Astrocyte (in vitro differentiated cells and primary cell): Measurements from ENCODE around the gene CENPF. TPM values are rescaled to one million over a fixed set of nuclear protein-coding genes. Genes with fewer than 3 reads are reported as not detected.
"Not testable (repeated sequence)": the region's sequence is repeated elsewhere in the genome, so short reads cannot be mapped to it uniquely, and the experiment has no call there.

Experiments
- DNase-seq: peaks from one replicate; pipeline ENCODE4 v3.0.0-alpha.2; 2010; ENCODE audit warnings: low read depth
- FAIRE-seq: peaks from 2 replicates; lab custom pipeline; 2011; peaks lifted over from hg19 to GRCh38; lab: Jason Lieb, UNC
- H2AFZ ChIP-seq: 2 replicates; pipeline ENCODE4 v1.6.0; 2012; ENCODE audit warnings: low read depth, low read length, inconsistent platforms
- H3K27ac ChIP-seq: 2 replicates; pipeline ENCODE4 v1.5.1; 2011; ENCODE audit warnings: low read depth, low read length, inconsistent platforms
- H3K27me3 ChIP-seq: 2 replicates; pipeline ENCODE4 v1.6.0; 2011; ENCODE audit warnings: low read length, inconsistent platforms; ENCODE audit not compliant: insufficient read depth
- H3K36me3 ChIP-seq: 2 replicates; pipeline ENCODE4 v1.5.1; 2011; ENCODE audit warnings: low read length, inconsistent platforms; ENCODE audit not compliant: insufficient read depth
- H3K4me1 ChIP-seq: 2 replicates; pipeline ENCODE4 v1.5.1; 2011; ENCODE audit warnings: low read length, inconsistent platforms; ENCODE audit not compliant: insufficient read depth
- H3K4me2 ChIP-seq: 2 replicates; pipeline ENCODE4 v1.6.0; 2012; ENCODE audit warnings: low read length, inconsistent platforms
- H3K4me3 ChIP-seq: 2 replicates; pipeline ENCODE4 v1.5.1; 2011; ENCODE audit warnings: low read depth, mild to moderate bottlenecking, low read length, inconsistent platforms; ENCODE audit not compliant: insufficient read depth
- H3K79me2 ChIP-seq: 2 replicates; pipeline ENCODE4 v1.6.0; 2012; ENCODE audit warnings: mild to moderate bottlenecking, low read length, inconsistent platforms; ENCODE audit not compliant: insufficient read depth
- H3K9ac ChIP-seq: 2 replicates; pipeline ENCODE4 v1.6.0; 2012; ENCODE audit warnings: mild to moderate bottlenecking, low read length, inconsistent platforms
- H3K9me3 ChIP-seq: 2 replicates; pipeline ENCODE4 v1.5.1; 2012; ENCODE audit warnings: low read depth, mild to moderate bottlenecking, low read length, inconsistent platforms; ENCODE audit not compliant: insufficient read depth
- H4K20me1 ChIP-seq: 2 replicates; pipeline ENCODE4 v1.6.0; 2012; ENCODE audit warnings: low read length, inconsistent platforms; ENCODE audit not compliant: insufficient read depth
- H3K27ac Mint-ChIP-seq: one replicate; pipeline ENCODE4 v1.8.0; 2021; ENCODE audit warnings: mild to moderate bottlenecking, mixed read lengths; ENCODE audit not compliant: unreplicated experiment
- H3K27me3 Mint-ChIP-seq: one replicate; pipeline ENCODE4 v1.8.0; 2021; ENCODE audit warnings: low read depth, mixed read lengths; ENCODE audit not compliant: unreplicated experiment
- H3K36me3 Mint-ChIP-seq: one replicate; pipeline ENCODE4 v1.8.0; 2021; ENCODE audit warnings: low read depth, mixed read lengths; ENCODE audit not compliant: unreplicated experiment
- H3K4me1 Mint-ChIP-seq: one replicate; pipeline ENCODE4 v1.8.0; 2021; ENCODE audit warnings: low read depth, mixed read lengths; ENCODE audit not compliant: unreplicated experiment
- H3K4me3 Mint-ChIP-seq: one replicate; pipeline ENCODE4 v1.8.0; 2021; ENCODE audit warnings: mild to moderate bottlenecking, moderate library complexity, mixed read lengths; ENCODE audit not compliant: unreplicated experiment
- H3K9me3 Mint-ChIP-seq: one replicate; pipeline ENCODE4 v1.8.0; 2021; ENCODE audit warnings: mild to moderate bottlenecking, mixed read lengths; ENCODE audit not compliant: unreplicated experiment
- CTCF ChIP-seq: IDR thresholded peaks from 2 replicates; pipeline ENCODE4 v1.5.1; 2011; ENCODE audit warnings: low read depth, mild to moderate bottlenecking, inconsistent platforms, low read length, moderate library complexity; ENCODE audit not compliant: insufficient read depth
- EZH2 ChIP-seq: IDR thresholded peaks from 2 replicates; pipeline ENCODE4 v1.6.1; 2012; ENCODE audit warnings: mild to moderate bottlenecking, low read length, inconsistent platforms; ENCODE audit not compliant: insufficient read depth
- total RNA-seq: library from RNA; stranded (reverse); gene quantifications from 2 replicates; pipeline ENCODE4 v1.2.1, GENCODE V29; 2021

CENPF gene
- total RNA-seq, 1 donor from 2014 or later: 22.9 TPM

DNA sequence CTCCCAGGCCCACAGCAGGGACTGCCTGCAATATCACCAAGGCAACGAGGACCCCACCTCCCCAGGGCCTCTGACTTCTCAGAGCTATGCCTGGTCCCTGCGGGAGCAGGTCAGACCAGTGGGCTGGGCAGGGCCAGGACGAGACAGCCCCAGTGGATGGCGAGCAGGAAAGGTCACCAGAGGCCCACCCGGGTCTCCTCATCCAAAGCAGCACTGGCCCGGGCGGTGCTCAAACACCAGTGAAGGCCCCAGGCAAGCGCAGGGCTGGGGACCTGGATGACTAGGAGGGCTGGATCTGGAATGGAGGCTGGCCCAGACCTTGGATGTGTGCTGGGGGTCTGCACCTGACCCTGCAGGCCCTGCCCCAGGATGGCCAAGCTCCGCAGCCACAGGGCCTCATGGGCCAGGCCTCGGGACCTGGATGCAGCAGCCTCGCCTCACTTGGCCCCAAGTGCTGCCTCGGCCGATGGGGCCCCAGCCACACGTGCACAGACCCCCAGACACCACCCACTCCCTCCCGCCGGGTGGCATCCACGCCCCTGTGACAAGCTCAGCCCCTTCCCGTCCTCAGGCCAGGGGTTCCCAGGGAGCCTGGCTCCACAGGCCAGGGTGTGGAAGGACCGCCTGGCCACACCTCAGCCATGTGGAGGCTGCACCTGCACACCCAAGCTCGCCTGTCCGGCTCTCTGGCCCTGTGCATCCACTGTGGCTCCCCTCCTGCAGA, 4.7 kb downstream of the CENPF start:
- not testable (repeated sequence) for H3K27me3 Mint-ChIP-seq, H4K20me1 ChIP-seq, H3K27ac Mint-ChIP-seq, H2AFZ ChIP-seq, H3K4me1 ChIP-seq, H3K4me3 ChIP-seq, H3K4me2 ChIP-seq, H3K4me1 Mint-ChIP-seq, H3K27me3 ChIP-seq, H3K27ac ChIP-seq, H3K4me3 Mint-ChIP-seq, H3K36me3 ChIP-seq, DNase-seq, H3K9me3 Mint-ChIP-seq, H3K9ac ChIP-seq, FAIRE-seq, H3K9me3 ChIP-seq, H3K36me3 Mint-ChIP-seq
- peaks cover 93% of the 10 kb centered on the region for H3K79me2 ChIP-seq

- H3K79me2 ChIP-seq: peaks cover 97% of the 10 kb centered on the region
- not testable (repeated sequence) for H3K36me3 ChIP-seq, H3K36me3 Mint-ChIP-seq, FAIRE-seq, H4K20me1 ChIP-seq, H3K27ac Mint-ChIP-seq, H3K27me3 ChIP-seq, H3K4me1 ChIP-seq, H3K27ac ChIP-seq, H3K4me1 Mint-ChIP-seq, H3K9ac ChIP-seq, DNase-seq, H3K4me3 ChIP-seq, H3K4me3 Mint-ChIP-seq, H2AFZ ChIP-seq, H3K9me3 Mint-ChIP-seq, H3K9me3 ChIP-seq, H3K4me2 ChIP-seq, H3K27me3 Mint-ChIP-seq
These were observed 5.3 kb downstream of the CENPF start for GRCh38 chr1:214608216-214608783.

GRCh38 chr1:214608817-214609216, 5.8 kb downstream of the CENPF start:
- H3K9me3 ChIP-seq, H3K4me1 Mint-ChIP-seq, H3K4me2 ChIP-seq, FAIRE-seq, H3K27ac ChIP-seq, H2AFZ ChIP-seq, H3K36me3 ChIP-seq, H3K27me3 ChIP-seq, H4K20me1 ChIP-seq, H3K9me3 Mint-ChIP-seq, DNase-seq, H3K36me3 Mint-ChIP-seq, H3K4me3 Mint-ChIP-seq, H3K9ac ChIP-seq, H3K4me3 ChIP-seq, H3K4me1 ChIP-seq, H3K27ac Mint-ChIP-seq, H3K27me3 Mint-ChIP-seq: not testable (repeated sequence)
- H3K79me2 ChIP-seq: peaks cover 97% of the 10 kb centered on the region

DNA sequence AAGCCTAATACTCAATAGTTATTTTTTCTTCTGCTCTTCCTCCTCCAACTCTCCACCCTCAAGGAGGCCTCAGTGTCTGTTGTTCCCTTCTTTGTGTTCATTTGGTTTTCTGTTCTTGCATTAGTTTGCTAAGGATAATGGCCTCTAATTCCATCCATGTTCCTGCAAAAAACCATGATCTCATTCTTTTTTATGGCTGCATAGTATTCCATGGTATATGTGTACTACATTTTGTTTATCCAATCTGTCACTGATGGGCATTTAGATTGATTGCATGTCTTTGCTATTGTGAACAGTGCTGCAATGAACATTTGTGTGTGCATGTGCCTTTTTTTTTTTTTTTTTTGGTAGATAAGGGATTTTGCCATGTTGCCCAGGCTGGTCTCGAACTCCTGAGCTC, 6.7 kb downstream of the CENPF start:
- Mint-ChIP-seq H3K36me3 (peaks cover 4% of the 10 kb centered on the region), H3K27me3 (no peaks in the 10 kb centered on the region), H3K4me3 (no peak overlapping the region), H3K27ac (no peak overlapping the region), H3K9me3 (peaks cover 3% of the 10 kb centered on the region), H3K4me1 (no peaks in the 10 kb centered on the region)
- Histone ChIP-seq H3K27me3 (no peaks in the 10 kb centered on the region), H3K9me3 (no peaks in the 10 kb centered on the region), H3K4me2 (no peak overlapping the region), H3K4me3 (no peak overlapping the region), H3K79me2 (peaks cover 96% of the 10 kb centered on the region), H2AFZ (no peak overlapping the region), H3K4me1 (no peaks in the 10 kb centered on the region), H3K9ac (no peak overlapping the region), H4K20me1 (no peaks in the 10 kb centered on the region), H3K36me3 (no peaks in the 10 kb centered on the region), H3K27ac (no peak overlapping the region)
- TF ChIP-seq CTCF: no peak
- TF ChIP-seq EZH2: no peak
- FAIRE-seq (no peak), DNase-seq (no peak)

GRCh38 chr1:214610136-214610535, 7.1 kb downstream of the CENPF start:
- H4K20me1 ChIP-seq, H3K27me3 ChIP-seq, H2AFZ ChIP-seq, H3K36me3 Mint-ChIP-seq, H3K4me2 ChIP-seq, H3K27ac ChIP-seq, H3K4me1 ChIP-seq, H3K9me3 ChIP-seq, H3K36me3 ChIP-seq, H3K4me3 ChIP-seq, H3K4me3 Mint-ChIP-seq, H3K27ac Mint-ChIP-seq, H3K9ac ChIP-seq, DNase-seq, H3K27me3 Mint-ChIP-seq, H3K9me3 Mint-ChIP-seq, FAIRE-seq, H3K4me1 Mint-ChIP-seq: not testable (repeated sequence)
- peaks cover 95% of the 10 kb centered on the region for H3K79me2 ChIP-seq
